Fibroblast of pulmonary artery (primary cell): ENCODE results near the gene TAC4.

Experiments
- DNase-seq: peaks from one replicate; pipeline ENCODE4 v3.0.0-alpha.2; 2010; ENCODE audit warnings: low read depth
- H3K4me3 ChIP-seq: replicated peaks from 2 replicates; pipeline ENCODE4 v1.5.1; 2011; ENCODE audit warnings: low read depth, mild to moderate bottlenecking, control low read depth, low read length, moderate library complexity
- TF ChIP-seq, protein P1 (sequence below): IDR thresholded peaks from 2 replicates; pipeline ENCODE4 v1.5.1; 2011; ENCODE audit warnings: mild to moderate bottlenecking, control low read depth, low read length, inconsistent platforms; ENCODE audit errors: missing control alignments

The TAC4 gene

DNA sequence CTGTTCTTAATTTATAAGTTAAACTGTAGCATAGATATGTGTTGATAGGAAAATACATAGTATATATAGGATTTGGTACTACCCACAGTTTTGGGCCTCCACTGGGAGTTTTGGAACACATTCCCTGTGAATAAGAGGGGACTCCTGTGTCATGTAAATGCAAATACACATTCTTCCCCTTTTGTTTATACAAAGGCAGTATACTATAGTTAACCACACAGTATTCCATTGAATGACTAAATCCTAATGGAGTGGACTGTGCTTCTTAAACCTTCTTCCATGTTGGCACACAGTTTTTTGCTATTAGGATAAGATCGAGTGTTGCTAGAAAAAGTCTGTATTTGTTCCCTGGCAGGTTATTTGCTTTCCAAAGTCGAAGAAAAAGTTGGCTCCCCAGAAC is 22.2 kb downstream of the TAC4 start:
- TF ChIP-seq, protein P1, sequence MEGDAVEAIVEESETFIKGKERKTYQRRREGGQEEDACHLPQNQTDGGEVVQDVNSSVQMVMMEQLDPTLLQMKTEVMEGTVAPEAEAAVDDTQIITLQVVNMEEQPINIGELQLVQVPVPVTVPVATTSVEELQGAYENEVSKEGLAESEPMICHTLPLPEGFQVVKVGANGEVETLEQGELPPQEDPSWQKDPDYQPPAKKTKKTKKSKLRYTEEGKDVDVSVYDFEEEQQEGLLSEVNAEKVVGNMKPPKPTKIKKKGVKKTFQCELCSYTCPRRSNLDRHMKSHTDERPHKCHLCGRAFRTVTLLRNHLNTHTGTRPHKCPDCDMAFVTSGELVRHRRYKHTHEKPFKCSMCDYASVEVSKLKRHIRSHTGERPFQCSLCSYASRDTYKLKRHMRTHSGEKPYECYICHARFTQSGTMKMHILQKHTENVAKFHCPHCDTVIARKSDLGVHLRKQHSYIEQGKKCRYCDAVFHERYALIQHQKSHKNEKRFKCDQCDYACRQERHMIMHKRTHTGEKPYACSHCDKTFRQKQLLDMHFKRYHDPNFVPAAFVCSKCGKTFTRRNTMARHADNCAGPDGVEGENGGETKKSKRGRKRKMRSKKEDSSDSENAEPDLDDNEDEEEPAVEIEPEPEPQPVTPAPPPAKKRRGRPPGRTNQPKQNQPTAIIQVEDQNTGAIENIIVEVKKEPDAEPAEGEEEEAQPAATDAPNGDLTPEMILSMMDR = no peak
- no peak overlapping the region for H3K4me3 ChIP-seq
- no peak for DNase-seq

DNA sequence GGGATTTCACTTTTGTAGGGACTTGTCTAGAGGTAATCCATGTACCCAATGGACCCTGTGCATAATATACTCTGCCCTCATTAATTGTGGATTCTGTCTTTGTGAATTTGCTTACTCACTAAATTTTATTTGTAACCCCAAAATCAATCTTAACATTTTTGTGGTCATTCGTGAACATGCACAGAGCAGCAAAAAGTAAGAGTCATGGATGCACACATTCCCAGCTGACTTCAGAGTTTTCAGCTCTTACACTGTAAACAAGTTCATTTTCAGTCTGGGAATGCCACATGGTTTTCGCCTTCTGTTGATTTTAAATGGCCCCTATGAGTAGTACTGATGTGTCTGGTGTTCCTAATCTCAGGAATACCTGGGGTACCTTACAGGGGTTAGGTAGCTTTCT is 24.3 kb downstream of the TAC4 start:
- H3K4me3 ChIP-seq = no peak overlapping the region
- no peak for DNase-seq
- TF ChIP-seq, protein P1 = no peak

DNA sequence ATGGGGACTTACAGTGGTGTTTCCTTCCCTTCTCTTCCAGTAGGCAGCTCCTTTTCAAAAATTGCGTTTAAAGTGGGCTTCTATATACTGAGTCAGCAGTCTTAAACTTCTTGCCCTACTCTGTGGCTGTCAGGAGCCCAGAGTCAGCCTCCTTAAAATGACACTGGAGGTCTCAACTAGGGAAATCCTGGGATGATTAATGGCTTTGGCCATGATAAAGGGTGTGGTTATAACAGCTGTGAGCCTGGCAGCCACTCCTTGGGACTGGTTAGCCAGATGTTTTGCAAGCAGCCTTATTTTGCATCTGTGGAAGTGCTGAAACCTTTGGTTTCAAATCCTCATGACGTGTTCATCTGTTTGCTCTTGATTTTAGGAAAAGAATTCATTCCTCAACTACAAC is 25.0 kb downstream of the TAC4 start:
- H3K4me3 ChIP-seq = no peak overlapping the region
- TF ChIP-seq, protein P1 = no peak
- peak; percentile 49 for DNase-seq

DNA sequence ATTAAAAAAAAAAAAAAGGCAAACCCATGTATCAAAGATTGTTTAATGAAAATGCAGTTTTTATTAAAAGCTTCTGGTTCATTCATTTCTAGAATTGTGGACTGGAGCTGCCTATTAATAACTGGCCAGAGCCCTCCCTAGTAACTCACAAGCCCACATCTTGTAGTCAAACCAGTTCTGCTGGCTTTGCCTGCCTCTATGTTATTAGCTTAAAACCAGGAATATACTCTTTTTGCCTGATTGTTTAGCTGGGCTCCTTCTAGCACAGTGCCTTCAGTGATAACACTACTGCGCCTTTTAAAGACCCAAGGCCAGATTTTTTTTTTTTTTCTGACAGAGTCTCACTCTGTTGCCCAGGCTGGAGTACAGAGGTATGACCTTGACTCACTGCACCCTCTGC is 26.0 kb downstream of the TAC4 start:
- TF ChIP-seq, protein P1 = no peak
- H3K4me3 ChIP-seq = no peak overlapping the region
- DNase-seq = no peak

DNA sequence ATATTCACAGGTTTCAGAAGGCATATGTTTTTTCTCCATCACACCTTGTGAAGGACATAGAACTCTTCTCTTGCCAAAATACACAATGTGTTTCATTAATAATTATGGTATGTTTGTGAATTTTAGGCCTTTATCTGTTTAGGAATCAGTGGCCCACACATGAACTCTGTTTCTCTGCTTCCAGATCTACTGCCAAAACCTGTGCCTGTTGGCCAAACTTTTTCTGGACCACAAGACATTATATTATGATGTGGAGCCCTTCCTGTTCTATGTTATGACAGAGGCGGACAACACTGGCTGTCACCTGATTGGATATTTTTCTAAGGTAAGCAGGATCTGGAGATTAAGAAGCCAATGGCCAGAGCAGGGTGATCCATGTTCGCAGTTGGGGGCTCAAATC is 26.4 kb downstream of the TAC4 start:
- no peak for DNase-seq
- TF ChIP-seq, protein P1 = no peak
- no peak overlapping the region for H3K4me3 ChIP-seq

DNA sequence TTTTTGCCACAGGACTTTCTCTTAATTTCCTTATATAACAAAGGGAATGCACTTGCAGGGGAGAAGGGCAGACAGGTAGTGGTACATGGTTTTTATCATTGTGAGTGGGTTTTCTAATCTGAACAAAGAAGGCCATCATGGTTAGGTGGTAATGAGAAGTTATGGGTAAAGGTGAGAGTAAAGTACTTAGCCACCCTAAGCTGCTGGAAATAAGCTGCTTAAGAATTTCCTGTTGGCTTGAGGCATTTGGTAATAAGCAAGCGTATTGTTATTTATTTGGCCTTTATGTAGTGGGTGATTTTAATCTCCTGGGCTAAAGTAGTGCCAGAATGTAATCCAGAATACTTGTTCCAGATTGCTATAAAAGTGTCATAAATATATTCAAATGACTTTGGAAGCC is 27.1 kb downstream of the TAC4 start:
- TF ChIP-seq, protein P1 = no peak
- no peak for DNase-seq
- H3K4me3 ChIP-seq = no peak overlapping the region

DNA sequence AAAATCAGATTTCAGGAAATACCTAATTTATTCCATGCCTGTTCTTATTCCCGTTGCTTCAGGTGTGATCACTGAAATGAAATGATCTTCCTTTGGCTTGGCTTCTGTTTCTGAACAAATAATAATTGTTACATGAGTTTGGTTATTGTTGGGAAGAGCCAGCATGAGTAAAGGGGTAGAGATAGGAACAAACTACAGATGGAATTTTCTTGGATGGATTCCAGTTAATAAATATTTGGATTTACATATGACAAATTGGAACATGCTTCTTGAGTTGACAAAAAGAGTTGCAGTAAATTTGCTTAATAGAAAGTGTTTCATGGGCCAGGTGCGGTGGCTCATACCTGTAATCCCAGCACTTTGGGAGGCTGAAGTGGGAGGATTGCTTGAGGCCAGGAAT is 28.2 kb downstream of the TAC4 start:
- no peak overlapping the region for H3K4me3 ChIP-seq
- no peak for DNase-seq
- TF ChIP-seq, protein P1 = no peak
